HEK293 (cell line): Measurements from ENCODE around the gene TSTD2.

ENCODE experiments used
- CTCF ChIA-PET: fragments of 350-600 bp; formaldehyde crosslinking; extraction: SDS; loops from one replicate; lab custom pipeline; 2021; ENCODE audit warnings: antibody characterized with exemption; lab: Yijun Ruan, JAX
- POLR2A ChIA-PET: fragments of 300-600 bp; formaldehyde crosslinking; extraction: SDS; loops from one replicate; lab custom pipeline; 2020; ENCODE audit warnings: antibody characterized with exemption, inconsistent platforms; lab: Yijun Ruan, JAX
- H3K27ac ChIP-seq: fragments of 200-500 bp; sonication (Bioruptor generic); 2 replicates; pipeline ENCODE4 v1.5.1; 2014; ENCODE audit warnings: low read depth, low read length, control low read depth, inconsistent platforms; ENCODE audit errors: extremely low read depth
- H3K36me3 ChIP-seq, 2 experiments: fragments of 200-500 bp in 1 of 2; sonication (Bioruptor generic) in 1 of 2; 1 replicate in 1 of 2; 2 replicates in 1 of 2; pipeline ENCODE4 v1.5.1; 2014 to 2017; ENCODE audit warnings: inconsistent platforms in 2 of 2, low read length in 2 of 2; ENCODE audit not compliant: control insufficient read depth in 2 of 2, insufficient read depth in 1 of 2
- H3K4me1 ChIP-seq: fragments of 200-500 bp; sonication (Bioruptor generic); 2 replicates; pipeline ENCODE4 v1.5.1; 2014; ENCODE audit warnings: mild to moderate bottlenecking, low read length, inconsistent platforms; ENCODE audit not compliant: control insufficient read depth, insufficient read depth
- H3K4me3 ChIP-seq: 2 replicates; pipeline ENCODE4 v1.5.1; 2011; ENCODE audit warnings: low read depth, mild to moderate bottlenecking, control low read depth, low read length, moderate library complexity
- H3K9me3 ChIP-seq: fragments of 200-500 bp; sonication (Bioruptor generic); 2 replicates; pipeline ENCODE4 v1.5.1; 2014; ENCODE audit warnings: low read depth, low read length, inconsistent platforms; ENCODE audit not compliant: control insufficient read depth, insufficient read depth
- KLF10 ChIP-seq: fragments of 450-650 bp; IDR thresholded peaks from 2 replicates; pipeline ENCODE4 v1.5.1; 2018; ENCODE audit warnings: missing biosample characterization, mild to moderate bottlenecking, missing genetic modification characterization
- SALL2 ChIP-seq: fragments of 450-650 bp; formaldehyde crosslinking; IDR thresholded peaks from 2 replicates; pipeline ENCODE4 v1.5.0; 2017; ENCODE audit warnings: missing biosample characterization, mild to moderate bottlenecking, missing genetic modification characterization, borderline replicate concordance
- SP3 ChIP-seq: fragments of 450-650 bp; formaldehyde crosslinking; IDR thresholded peaks from 2 replicates; pipeline ENCODE4 v1.5.1; 2016; ENCODE audit warnings: missing biosample characterization, missing genetic modification characterization
- TRIM28 ChIP-seq: IDR thresholded peaks from 2 replicates; pipeline ENCODE4 v1.6.1; 2011; ENCODE audit warnings: low read length, control low read depth, borderline replicate concordance
- YY2 ChIP-seq: fragments of 450-650 bp; formaldehyde crosslinking; IDR thresholded peaks from 2 replicates; pipeline ENCODE4 v1.5.1; 2016; ENCODE audit warnings: missing biosample characterization, missing genetic modification characterization
- ZBTB17 ChIP-seq: fragments of 450-650 bp; formaldehyde crosslinking; IDR thresholded peaks from 2 replicates; pipeline ENCODE4 v1.5.1; 2016; ENCODE audit warnings: missing biosample characterization, missing genetic modification characterization
- ZBTB20 ChIP-seq: fragments of 450-650 bp; formaldehyde crosslinking; IDR thresholded peaks from 2 replicates; pipeline ENCODE4 v1.5.1; 2016; ENCODE audit warnings: missing biosample characterization, missing genetic modification characterization
- ZBTB21 ChIP-seq: fragments of 450-650 bp; formaldehyde crosslinking; IDR thresholded peaks from 2 replicates; pipeline ENCODE4 v1.5.1; 2017; ENCODE audit warnings: missing biosample characterization, missing genetic modification characterization
- ZFP37 ChIP-seq: fragments of 450-650 bp; formaldehyde crosslinking; IDR thresholded peaks from 2 replicates; pipeline ENCODE4 v1.5.1; 2016; ENCODE audit warnings: missing biosample characterization, missing genetic modification characterization
- ZNF140 ChIP-seq: fragments of 450-650 bp; formaldehyde crosslinking; IDR thresholded peaks from 2 replicates; pipeline ENCODE4 v1.5.1; 2016; ENCODE audit warnings: missing biosample characterization, missing genetic modification characterization
- ZNF184 ChIP-seq: fragments of 450-650 bp; IDR thresholded peaks from 2 replicates; pipeline ENCODE4 v1.5.1; 2018; ENCODE audit warnings: missing biosample characterization, mild to moderate bottlenecking, missing genetic modification characterization
- ZNF211 ChIP-seq: fragments of 450-650 bp; formaldehyde crosslinking; IDR thresholded peaks from 2 replicates; pipeline ENCODE4 v1.5.1; 2016; ENCODE audit warnings: low read depth, missing biosample characterization, missing genetic modification characterization
- ZNF311 ChIP-seq: fragments of 450-650 bp; formaldehyde crosslinking; IDR thresholded peaks from 2 replicates; pipeline ENCODE4 v1.5.1; 2017; ENCODE audit warnings: missing biosample characterization, missing genetic modification characterization, borderline replicate concordance
- ZNF335 ChIP-seq: fragments of 450-650 bp; formaldehyde crosslinking; conservative IDR thresholded peaks from 2 replicates; pipeline ENCODE4 v1.5.1; 2016; ENCODE audit warnings: missing biosample characterization, missing genetic modification characterization
- ZNF423 ChIP-seq: fragments of 450-650 bp; formaldehyde crosslinking; IDR thresholded peaks from 2 replicates; pipeline ENCODE4 v1.5.1; 2016; ENCODE audit warnings: missing biosample characterization, missing genetic modification characterization
- ZNF624 ChIP-seq: fragments of 450-650 bp; formaldehyde crosslinking; IDR thresholded peaks from 2 replicates; pipeline ENCODE4 v1.5.1; 2017; ENCODE audit warnings: missing biosample characterization, missing genetic modification characterization
- ZNF664 ChIP-seq: fragments of 450-650 bp; formaldehyde crosslinking; IDR thresholded peaks from 2 replicates; pipeline ENCODE4 v1.5.1; 2016; ENCODE audit warnings: missing biosample characterization, missing genetic modification characterization
- ZNF670 ChIP-seq: fragments of 450-650 bp; formaldehyde crosslinking; IDR thresholded peaks from 2 replicates; pipeline ENCODE4 v1.5.1; 2016; ENCODE audit warnings: missing biosample characterization, missing genetic modification characterization, low read depth
- ZNF707 ChIP-seq: fragments of 450-650 bp; formaldehyde crosslinking; IDR thresholded peaks from 2 replicates; pipeline ENCODE4 v1.5.1; 2016; ENCODE audit warnings: missing biosample characterization, missing genetic modification characterization
- ZNF747 ChIP-seq: fragments of 450-650 bp; formaldehyde crosslinking; IDR thresholded peaks from 2 replicates; pipeline ENCODE4 v1.5.1; 2016; ENCODE audit warnings: missing biosample characterization, missing genetic modification characterization
- ZSCAN16 ChIP-seq: fragments of 450-650 bp; formaldehyde crosslinking; IDR thresholded peaks from 2 replicates; pipeline ENCODE4 v1.5.1; 2016; ENCODE audit warnings: missing biosample characterization, missing genetic modification characterization
- ZSCAN30 ChIP-seq: fragments of 450-650 bp; IDR thresholded peaks from 2 replicates; pipeline ENCODE4 v1.5.1; 2018; ENCODE audit warnings: missing biosample characterization, mild to moderate bottlenecking, missing genetic modification characterization, moderate library complexity
- TF ChIP-seq, protein P1 (sequence below): fragments of 450-650 bp; formaldehyde crosslinking; IDR thresholded peaks from 2 replicates; pipeline ENCODE4 v1.5.1; 2016; ENCODE audit warnings: missing biosample characterization, missing genetic modification characterization
- TF ChIP-seq, protein P2 (sequence below): fragments of 450-650 bp; formaldehyde crosslinking; IDR thresholded peaks from 2 replicates; pipeline ENCODE4 v1.5.1; 2016; ENCODE audit warnings: missing biosample characterization, missing genetic modification characterization
- TF ChIP-seq, protein P3 (sequence below): fragments of 450-650 bp; formaldehyde crosslinking; IDR thresholded peaks from 2 replicates; pipeline ENCODE4 v1.5.1; 2016; ENCODE audit warnings: missing biosample characterization, missing genetic modification characterization
- TF ChIP-seq, protein P4 (sequence below): fragments of 450-650 bp; formaldehyde crosslinking; IDR thresholded peaks from 2 replicates; pipeline ENCODE4 v1.5.1; 2016; ENCODE audit warnings: missing biosample characterization, missing genetic modification characterization
- TF ChIP-seq, protein P5 (sequence below): fragments of 450-650 bp; formaldehyde crosslinking; conservative IDR thresholded peaks from 2 replicates; pipeline ENCODE4 v1.5.1; 2016; ENCODE audit warnings: low read depth, missing biosample characterization, missing genetic modification characterization
- TF ChIP-seq, protein P6 (sequence below): fragments of 450-650 bp; formaldehyde crosslinking; IDR thresholded peaks from 2 replicates; pipeline ENCODE4 v1.5.1; 2017; ENCODE audit warnings: missing biosample characterization, missing genetic modification characterization

The TSTD2 gene

DNA sequence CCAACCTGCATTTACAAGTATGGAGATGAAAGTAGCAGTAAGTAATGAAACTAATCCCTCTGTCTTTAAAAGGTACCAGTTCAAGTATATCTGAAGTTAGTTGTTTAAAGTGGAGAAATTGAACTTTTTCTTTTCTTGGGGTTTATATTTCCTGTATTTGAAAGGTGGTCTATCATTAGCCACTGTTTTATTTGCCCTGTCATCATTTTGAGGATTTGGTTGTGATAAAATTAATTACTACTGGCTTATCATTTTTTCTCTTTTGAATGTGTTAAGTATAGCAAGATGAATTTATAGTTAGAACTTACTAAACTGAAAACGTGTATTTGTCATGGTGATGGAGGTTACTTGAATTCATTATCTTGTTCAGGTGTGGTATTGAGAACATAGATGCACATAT is 25.5 kb upstream of the TSTD2 start (continued):
- TF ChIP-seq ZNF423 (tag by site-specific recombination) (no peak), ZNF624 (tag by site-specific recombination) (no peak)

DNA sequence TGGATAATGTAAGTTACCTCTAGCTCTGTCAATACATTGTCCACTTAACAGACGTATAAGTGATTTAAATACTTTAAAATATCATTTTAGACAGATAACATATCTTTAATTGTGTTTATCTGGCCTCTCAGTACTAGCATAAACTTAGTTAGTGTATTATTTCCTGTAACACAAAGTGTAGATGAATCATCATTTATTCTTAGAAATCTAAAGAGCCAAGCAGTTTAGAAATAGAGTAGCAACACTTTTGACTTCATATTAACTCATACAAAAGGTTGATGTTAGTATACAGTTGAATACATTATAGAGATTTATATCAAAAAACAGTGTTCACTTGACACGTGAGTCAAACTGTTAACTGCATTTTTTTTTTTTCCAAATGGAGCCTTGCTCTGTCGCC is 18.5 kb upstream of the TSTD2 start:
- CTCF ChIA-PET: interaction anchor here (0.6 kb wide), 1 partner anchor 11 kb away, joined by 5 read pairs; no protein-coding TSS in a partner anchor

DNA sequence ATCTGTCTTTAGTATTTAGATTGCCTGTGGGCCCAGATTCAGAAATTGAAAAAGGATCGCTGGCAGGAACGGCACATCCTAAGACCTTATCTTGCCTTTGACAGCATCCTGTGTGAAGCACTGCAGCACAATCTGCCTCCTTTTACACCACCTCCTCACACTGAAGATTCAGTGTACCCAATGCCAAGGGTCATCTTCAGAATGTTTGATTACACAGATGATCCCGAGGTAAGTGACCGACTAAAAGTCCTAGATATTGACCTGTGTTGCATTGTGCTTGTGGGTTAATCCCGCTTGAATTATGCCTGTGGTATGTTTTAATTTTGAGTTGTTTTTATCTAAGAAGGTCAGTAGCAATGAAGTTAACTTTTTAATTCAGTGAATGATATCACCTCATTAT is 14.8 kb upstream of the TSTD2 start:
- ChIA-PET POLR2A (interaction anchor here (1.4 kb wide), 1 partner anchor 14 kb away, joined by 6 read pairs; the partner anchor contains the start of genes NCBP1 and TSTD2), CTCF (no interaction called here)
- Histone ChIP-seq H3K4me3 (no peak overlapping the region), H3K9me3 (no peaks in the 10 kb centered on the region), H3K36me3 (peaks cover 25 to 81% of the 10 kb centered on the region in 2 experiments), H3K4me1 (no peaks in the 10 kb centered on the region), H3K27ac (no peak overlapping the region)
- TF ChIP-seq ZNF335 (tag by site-specific recombination) (no peak), ZNF707 (tag by site-specific recombination) (no peak), YY2 (tag by site-specific recombination) (no peak), SALL2 (no peak), ZNF670 (tag by site-specific recombination) (no peak), ZSCAN30 (tag by site-specific recombination) (no peak), ZBTB20 (tag by site-specific recombination) (no peak), ZNF311 (tag by site-specific recombination) (no peak), ZBTB21 (tag by site-specific recombination) (no peak), ZBTB17 (no peak)
- TF ChIP-seq, protein P1, sequence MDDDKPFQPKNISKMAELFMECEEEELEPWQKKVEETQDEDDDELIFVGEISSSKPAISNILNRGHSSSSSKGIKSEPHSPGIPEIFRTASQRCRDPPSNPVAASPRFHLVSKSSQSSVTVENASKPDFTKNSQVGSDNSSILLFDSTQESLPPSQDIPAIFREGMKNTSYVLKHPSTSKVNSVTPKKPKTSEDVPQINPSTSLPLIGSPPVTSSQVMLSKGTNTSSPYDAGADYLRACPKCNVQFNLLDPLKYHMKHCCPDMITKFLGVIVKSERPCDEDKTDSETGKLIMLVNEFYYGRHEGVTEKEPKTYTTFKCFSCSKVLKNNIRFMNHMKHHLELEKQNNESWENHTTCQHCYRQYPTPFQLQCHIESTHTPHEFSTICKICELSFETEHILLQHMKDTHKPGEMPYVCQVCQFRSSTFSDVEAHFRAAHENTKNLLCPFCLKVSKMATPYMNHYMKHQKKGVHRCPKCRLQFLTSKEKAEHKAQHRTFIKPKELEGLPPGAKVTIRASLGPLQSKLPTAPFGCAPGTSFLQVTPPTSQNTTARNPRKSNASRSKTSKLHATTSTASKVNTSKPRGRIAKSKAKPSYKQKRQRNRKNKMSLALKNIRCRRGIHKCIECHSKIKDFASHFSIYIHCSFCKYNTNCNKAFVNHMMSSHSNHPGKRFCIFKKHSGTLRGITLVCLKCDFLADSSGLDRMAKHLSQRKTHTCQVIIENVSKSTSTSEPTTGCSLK (tag by site-specific recombination): no peak
- TF ChIP-seq, protein P2, sequence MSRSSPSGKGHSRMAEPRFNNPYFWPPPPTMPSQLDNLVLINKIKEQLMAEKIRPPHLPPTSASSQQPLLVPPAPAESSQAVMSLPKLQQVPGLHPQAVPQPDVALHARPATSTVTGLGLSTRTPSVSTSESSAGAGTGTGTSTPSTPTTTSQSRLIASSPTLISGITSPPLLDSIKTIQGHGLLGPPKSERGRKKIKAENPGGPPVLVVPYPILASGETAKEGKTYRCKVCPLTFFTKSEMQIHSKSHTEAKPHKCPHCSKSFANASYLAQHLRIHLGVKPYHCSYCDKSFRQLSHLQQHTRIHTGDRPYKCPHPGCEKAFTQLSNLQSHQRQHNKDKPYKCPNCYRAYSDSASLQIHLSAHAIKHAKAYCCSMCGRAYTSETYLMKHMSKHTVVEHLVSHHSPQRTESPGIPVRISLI (tag by site-specific recombination): no peak
- TF ChIP-seq, protein P3, sequence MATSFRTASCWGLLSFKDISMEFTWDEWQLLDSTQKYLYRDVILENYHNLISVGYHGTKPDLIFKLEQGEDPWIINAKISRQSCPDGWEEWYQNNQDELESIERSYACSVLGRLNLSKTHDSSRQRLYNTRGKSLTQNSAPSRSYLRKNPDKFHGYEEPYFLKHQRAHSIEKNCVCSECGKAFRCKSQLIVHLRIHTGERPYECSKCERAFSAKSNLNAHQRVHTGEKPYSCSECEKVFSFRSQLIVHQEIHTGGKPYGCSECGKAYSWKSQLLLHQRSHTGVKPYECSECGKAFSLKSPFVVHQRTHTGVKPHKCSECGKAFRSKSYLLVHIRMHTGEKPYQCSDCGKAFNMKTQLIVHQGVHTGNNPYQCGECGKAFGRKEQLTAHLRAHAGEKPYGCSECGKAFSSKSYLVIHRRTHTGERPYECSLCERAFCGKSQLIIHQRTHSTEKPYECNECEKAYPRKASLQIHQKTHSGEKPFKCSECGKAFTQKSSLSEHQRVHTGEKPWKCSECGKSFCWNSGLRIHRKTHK (tag by site-specific recombination): no peak

More for the DNA sequence above, 18.5 kb upstream of the TSTD2 start:
- Histone ChIP-seq H3K36me3 (peaks cover 39 to 87% of the 10 kb centered on the region in 2 experiments), H3K4me1 (no peaks in the 10 kb centered on the region), H3K27ac (no peak overlapping the region), H3K9me3 (no peaks in the 10 kb centered on the region)
- POLR2A ChIA-PET: no interaction called here
- TF ChIP-seq SP3 (tag by site-specific recombination) (no peak), ZFP37 (tag by site-specific recombination) (no peak), ZSCAN16 (tag by site-specific recombination) (no peak), ZNF747 (tag by site-specific recombination) (no peak), ZNF664 (no peak), ZNF670 (tag by site-specific recombination) (no peak), KLF10 (tag by site-specific recombination) (no peak), ZNF184 (tag by site-specific recombination) (no peak), ZNF140 (tag by site-specific recombination) (no peak), TRIM28 (no peak), ZNF211 (tag by site-specific recombination) (no peak)
- TF ChIP-seq, protein P4, sequence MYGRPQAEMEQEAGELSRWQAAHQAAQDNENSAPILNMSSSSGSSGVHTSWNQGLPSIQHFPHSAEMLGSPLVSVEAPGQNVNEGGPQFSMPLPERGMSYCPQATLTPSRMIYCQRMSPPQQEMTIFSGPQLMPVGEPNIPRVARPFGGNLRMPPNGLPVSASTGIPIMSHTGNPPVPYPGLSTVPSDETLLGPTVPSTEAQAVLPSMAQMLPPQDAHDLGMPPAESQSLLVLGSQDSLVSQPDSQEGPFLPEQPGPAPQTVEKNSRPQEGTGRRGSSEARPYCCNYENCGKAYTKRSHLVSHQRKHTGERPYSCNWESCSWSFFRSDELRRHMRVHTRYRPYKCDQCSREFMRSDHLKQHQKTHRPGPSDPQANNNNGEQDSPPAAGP (tag by site-specific recombination): no peak
- TF ChIP-seq, protein P5, sequence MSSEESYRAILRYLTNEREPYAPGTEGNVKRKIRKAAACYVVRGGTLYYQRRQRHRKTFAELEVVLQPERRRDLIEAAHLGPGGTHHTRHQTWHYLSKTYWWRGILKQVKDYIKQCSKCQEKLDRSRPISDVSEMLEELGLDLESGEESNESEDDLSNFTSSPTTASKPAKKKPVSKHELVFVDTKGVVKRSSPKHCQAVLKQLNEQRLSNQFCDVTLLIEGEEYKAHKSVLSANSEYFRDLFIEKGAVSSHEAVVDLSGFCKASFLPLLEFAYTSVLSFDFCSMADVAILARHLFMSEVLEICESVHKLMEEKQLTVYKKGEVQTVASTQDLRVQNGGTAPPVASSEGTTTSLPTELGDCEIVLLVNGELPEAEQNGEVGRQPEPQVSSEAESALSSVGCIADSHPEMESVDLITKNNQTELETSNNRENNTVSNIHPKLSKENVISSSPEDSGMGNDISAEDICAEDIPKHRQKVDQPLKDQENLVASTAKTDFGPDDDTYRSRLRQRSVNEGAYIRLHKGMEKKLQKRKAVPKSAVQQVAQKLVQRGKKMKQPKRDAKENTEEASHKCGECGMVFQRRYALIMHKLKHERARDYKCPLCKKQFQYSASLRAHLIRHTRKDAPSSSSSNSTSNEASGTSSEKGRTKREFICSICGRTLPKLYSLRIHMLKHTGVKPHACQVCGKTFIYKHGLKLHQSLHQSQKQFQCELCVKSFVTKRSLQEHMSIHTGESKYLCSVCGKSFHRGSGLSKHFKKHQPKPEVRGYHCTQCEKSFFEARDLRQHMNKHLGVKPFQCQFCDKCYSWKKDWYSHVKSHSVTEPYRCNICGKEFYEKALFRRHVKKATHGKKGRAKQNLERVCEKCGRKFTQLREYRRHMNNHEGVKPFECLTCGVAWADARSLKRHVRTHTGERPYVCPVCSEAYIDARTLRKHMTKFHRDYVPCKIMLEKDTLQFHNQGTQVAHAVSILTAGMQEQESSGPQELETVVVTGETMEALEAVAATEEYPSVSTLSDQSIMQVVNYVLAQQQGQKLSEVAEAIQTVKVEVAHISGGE (tag by site-specific recombination): no peak
- TF ChIP-seq, protein P6, sequence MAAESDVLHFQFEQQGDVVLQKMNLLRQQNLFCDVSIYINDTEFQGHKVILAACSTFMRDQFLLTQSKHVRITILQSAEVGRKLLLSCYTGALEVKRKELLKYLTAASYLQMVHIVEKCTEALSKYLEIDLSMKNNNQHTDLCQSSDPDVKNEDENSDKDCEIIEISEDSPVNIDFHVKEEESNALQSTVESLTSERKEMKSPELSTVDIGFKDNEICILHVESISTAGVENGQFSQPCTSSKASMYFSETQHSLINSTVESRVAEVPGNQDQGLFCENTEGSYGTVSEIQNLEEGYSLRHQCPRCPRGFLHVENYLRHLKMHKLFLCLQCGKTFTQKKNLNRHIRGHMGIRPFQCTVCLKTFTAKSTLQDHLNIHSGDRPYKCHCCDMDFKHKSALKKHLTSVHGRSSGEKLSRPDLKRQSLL (tag by site-specific recombination): no peak
- TF ChIP-seq, all 188 proteins: peak for 0
- no peak overlapping the region for H3K4me3 ChIP-seq
